Measurements from ENCODE around the gene ZFYVE28. TPM values are rescaled to one million over a fixed set of nuclear protein-coding genes. Genes with fewer than 3 reads are reported as not detected.
A peak's percentile ranks its signal among the peaks of the same experiment; 100 is the strongest.
"Not testable (repeated sequence)": the region's sequence is repeated elsewhere in the genome, so short reads cannot be mapped to it uniquely, and the experiment has no call there.

Gene ZFYVE28
- total RNA-seq, 1 donor from 2014 or later: 5.1 TPM

DNA sequence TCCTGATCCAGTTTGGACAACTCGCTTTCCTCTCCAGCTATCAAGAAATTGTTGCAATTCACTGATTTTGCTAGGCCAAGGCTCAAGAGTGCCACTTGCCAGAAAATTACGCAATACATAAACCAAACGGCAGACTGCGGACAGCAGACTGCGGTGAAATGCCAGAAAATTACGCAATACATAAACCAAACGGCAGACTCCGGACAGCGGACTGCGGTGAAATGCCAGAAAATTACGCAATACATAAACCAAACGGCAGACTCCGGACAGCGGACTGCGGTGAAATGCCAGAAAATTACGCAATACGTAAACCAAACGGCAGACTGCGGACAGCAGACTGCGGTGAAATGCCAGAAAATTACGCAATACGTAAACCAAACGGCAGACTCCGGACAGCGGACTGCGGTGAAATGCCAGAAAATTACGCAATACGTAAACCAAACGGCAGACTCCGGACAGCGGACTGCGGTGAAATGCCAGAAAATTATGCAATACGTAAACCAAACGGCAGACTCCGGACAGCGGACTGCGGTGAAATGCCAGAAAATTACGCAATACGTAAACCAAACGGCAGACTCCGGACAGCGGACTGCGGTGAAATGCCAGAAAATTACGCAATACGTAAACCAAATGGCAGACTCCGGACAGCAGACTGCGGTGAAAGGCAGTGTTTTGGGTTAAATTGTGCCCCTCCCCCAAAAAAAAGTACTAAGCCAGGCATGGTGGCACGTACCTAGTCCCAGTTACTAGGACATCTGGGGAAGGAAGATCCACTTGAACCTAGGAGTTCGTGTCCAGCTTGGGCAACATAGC lies 11.7 kb upstream of the ZFYVE28 start:
- H3K27ac Mint-ChIP-seq; H3K27me3 Mint-ChIP-seq (ENCODE audit: insufficient read depth); H3K4me3 Mint-ChIP-seq; DNase-seq (ENCODE audit: low spot score); H3K4me1 Mint-ChIP-seq (ENCODE audit: low read depth); H3K36me3 Mint-ChIP-seq (ENCODE audit: low read depth); intact Hi-C loops (cut with micrococcal nuclease); H3K9me3 Mint-ChIP-seq: not testable (repeated sequence)

DNA sequence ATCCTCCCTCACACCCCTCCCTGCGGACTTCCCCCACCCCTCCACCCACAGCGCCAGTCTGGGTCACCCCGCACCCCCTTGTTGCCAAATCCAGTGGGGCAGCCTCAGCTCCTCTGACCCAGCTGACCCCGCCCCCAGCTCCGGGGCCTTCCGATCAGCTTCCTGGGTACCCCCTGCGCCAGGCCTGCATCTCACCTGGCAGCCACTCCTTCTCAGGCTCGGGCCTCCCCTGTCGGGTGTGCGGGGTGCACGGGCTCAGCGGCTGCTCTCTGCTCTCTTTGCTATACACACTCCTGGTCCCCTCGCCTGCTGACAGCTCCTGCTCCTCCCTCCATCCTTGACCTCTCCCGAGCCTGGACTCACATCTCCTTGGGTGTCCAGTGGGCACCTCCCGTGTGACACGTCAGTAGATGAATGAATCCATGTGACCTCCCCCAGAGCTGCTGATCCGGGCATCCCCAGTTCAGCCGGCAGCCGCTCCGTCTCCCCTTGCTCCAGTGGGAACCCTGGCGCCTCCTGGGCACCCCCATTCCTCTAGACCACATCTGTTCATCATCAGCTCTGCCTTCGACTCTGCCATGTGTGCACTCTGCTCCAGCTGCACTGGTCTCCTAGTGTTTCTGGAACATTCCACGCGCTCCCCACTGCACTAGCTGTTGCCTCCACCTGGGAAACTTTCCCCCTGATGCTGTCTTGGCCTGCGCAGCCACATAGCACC lies 10.2 kb upstream of the ZFYVE28 start:
- no peak for DNase-seq (ENCODE audit: low spot score)
- no peak overlapping the region for H3K27ac Mint-ChIP-seq
- H3K4me3 Mint-ChIP-seq: no peak overlapping the region
- intact Hi-C loops (cut with micrococcal nuclease): no loop called here
- H3K36me3 Mint-ChIP-seq (ENCODE audit: low read depth): no peaks in the 10 kb centered on the region
- no peaks in the 10 kb centered on the region for H3K4me1 Mint-ChIP-seq (ENCODE audit: low read depth)
- H3K9me3 Mint-ChIP-seq: no peaks in the 10 kb centered on the region
- H3K27me3 Mint-ChIP-seq (ENCODE audit: insufficient read depth): peaks cover 2% of the 10 kb centered on the region

DNA sequence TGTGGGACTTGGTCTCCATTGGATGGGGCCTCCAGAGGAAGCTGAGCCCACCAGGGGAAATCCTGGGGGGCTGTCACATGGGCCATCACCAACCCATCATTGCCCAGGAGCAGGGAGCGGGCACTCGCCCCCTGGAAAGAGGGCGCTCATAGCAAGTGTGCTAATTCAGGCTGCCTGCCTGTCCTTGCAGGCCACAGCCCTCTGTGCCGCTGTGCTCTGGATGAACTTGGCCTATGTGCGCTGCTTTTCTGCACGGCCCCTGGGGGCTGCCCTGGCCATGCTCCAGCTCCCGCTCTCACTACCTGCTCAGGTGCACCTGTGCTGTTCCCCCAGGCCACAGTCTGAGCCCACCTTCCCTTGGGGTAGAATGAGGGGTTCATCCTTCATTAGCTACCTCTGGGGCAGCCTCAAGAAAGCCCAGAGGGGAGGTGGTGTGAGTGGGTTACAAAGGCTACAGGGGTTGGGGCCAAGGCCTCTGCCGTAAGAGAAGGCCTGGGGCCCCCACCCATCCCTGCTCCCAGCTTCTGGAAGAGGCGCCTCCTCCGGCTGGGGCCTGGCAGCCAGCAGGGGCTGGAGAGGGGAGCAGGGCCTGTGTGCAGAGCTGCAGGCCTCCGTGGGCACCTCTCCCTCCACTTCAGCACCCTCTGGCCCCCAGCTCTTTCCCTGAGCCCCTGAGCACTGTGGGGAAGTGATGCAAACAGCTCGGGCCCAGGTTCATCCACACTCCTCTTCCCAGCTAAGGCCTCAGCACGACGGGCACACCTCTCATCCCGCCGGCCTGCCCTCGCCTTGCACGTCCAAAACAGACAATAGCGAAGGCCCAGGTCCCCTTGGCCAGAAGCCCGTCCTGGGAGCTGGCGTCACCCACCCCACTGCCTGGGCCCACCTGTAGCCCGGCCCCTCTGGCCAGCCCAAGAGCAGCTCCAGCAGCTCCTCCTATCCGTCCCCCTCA lies 9.2 kb upstream of the ZFYVE28 start:
- H3K9me3 Mint-ChIP-seq: no peaks in the 10 kb centered on the region
- no peak overlapping the region for H3K27ac Mint-ChIP-seq
- intact Hi-C loops (cut with micrococcal nuclease): no loop called here
- no peaks in the 10 kb centered on the region for H3K4me1 Mint-ChIP-seq (ENCODE audit: low read depth)
- DNase-seq (ENCODE audit: low spot score): no peak
- no peak overlapping the region for H3K4me3 Mint-ChIP-seq
- H3K27me3 Mint-ChIP-seq (ENCODE audit: insufficient read depth): peaks cover 6% of the 10 kb centered on the region
- no peaks in the 10 kb centered on the region for H3K36me3 Mint-ChIP-seq (ENCODE audit: low read depth)

- H3K27ac Mint-ChIP-seq: no peak overlapping the region
- H3K4me1 Mint-ChIP-seq (ENCODE audit: low read depth): no peaks in the 10 kb centered on the region
- intact Hi-C loops (cut with micrococcal nuclease): no loop called here
- H3K27me3 Mint-ChIP-seq (ENCODE audit: insufficient read depth): peaks cover 14% of the 10 kb centered on the region
- DNase-seq (ENCODE audit: low spot score): no peak
- H3K9me3 Mint-ChIP-seq: no peaks in the 10 kb centered on the region
- no peak overlapping the region for H3K4me3 Mint-ChIP-seq
- H3K36me3 Mint-ChIP-seq (ENCODE audit: low read depth): no peaks in the 10 kb centered on the region
Measured at GRCh38 chr4:2426711-2427275, 8.3 kb upstream of the ZFYVE28 start.

DNA sequence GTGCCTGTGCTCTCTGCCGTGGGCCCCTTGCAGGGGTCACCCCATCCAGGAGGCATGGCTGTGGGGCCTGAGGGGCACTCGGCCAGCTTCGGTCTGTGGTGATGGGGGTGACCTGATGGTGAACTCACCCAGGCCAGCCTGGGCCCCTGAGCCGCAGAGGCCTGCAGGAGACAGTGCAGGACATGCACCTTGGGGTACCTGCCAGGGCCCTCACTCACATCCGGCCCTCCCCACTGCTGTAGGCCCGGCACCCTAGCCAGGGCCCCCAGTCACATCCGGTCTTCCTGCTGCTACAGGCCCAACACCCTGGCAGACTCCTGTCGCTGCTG lies 7.6 kb upstream of the ZFYVE28 start:
- DNase-seq (ENCODE audit: low spot score): no peak
- intact Hi-C loops (cut with micrococcal nuclease): no loop called here
- Mint-ChIP-seq H3K27ac (no peak overlapping the region), H3K4me1 (ENCODE audit: low read depth) (no peaks in the 10 kb centered on the region), H3K9me3 (no peaks in the 10 kb centered on the region), H3K36me3 (ENCODE audit: low read depth) (no peaks in the 10 kb centered on the region), H3K27me3 (ENCODE audit: insufficient read depth) (peaks cover 21% of the 10 kb centered on the region), H3K4me3 (no peak overlapping the region)

- Mint-ChIP-seq H3K4me3 (no peak overlapping the region), H3K36me3 (ENCODE audit: low read depth) (no peaks in the 10 kb centered on the region), H3K27ac (no peak overlapping the region), H3K4me1 (ENCODE audit: low read depth) (no peaks in the 10 kb centered on the region), H3K27me3 (ENCODE audit: insufficient read depth) (peaks cover 26% of the 10 kb centered on the region), H3K9me3 (no peaks in the 10 kb centered on the region)
- intact Hi-C loops (cut with micrococcal nuclease): no loop called here
- DNase-seq (ENCODE audit: low spot score): no peak
Measured at GRCh38 chr4:2425386-2426068, 7.1 kb upstream of the ZFYVE28 start.

- no peak overlapping the region for H3K27ac Mint-ChIP-seq
- no peaks in the 10 kb centered on the region for H3K36me3 Mint-ChIP-seq (ENCODE audit: low read depth)
- no peaks in the 10 kb centered on the region for H3K9me3 Mint-ChIP-seq
- intact Hi-C loops (cut with micrococcal nuclease): no loop called here
- H3K27me3 Mint-ChIP-seq (ENCODE audit: insufficient read depth): peaks cover 35% of the 10 kb centered on the region
- H3K4me3 Mint-ChIP-seq: no peak overlapping the region
- peaks cover 7% of the 10 kb centered on the region for H3K4me1 Mint-ChIP-seq (ENCODE audit: low read depth)
- no peak for DNase-seq (ENCODE audit: low spot score)
Measured at GRCh38 chr4:2424581-2424980, 6.1 kb upstream of the ZFYVE28 start.

- intact Hi-C loops (cut with micrococcal nuclease): no loop called here
- H3K36me3 Mint-ChIP-seq (ENCODE audit: low read depth): no peaks in the 10 kb centered on the region
- no peak overlapping the region for H3K4me3 Mint-ChIP-seq
- DNase-seq (ENCODE audit: low spot score): no peak
- peaks cover 41% of the 10 kb centered on the region for H3K27me3 Mint-ChIP-seq (ENCODE audit: insufficient read depth)
- H3K27ac Mint-ChIP-seq: no peak overlapping the region
- no peaks in the 10 kb centered on the region for H3K9me3 Mint-ChIP-seq
- peaks cover 14% of the 10 kb centered on the region for H3K4me1 Mint-ChIP-seq (ENCODE audit: low read depth)
Measured at GRCh38 chr4:2423695-2424094, 5.2 kb upstream of the ZFYVE28 start.

DNA sequence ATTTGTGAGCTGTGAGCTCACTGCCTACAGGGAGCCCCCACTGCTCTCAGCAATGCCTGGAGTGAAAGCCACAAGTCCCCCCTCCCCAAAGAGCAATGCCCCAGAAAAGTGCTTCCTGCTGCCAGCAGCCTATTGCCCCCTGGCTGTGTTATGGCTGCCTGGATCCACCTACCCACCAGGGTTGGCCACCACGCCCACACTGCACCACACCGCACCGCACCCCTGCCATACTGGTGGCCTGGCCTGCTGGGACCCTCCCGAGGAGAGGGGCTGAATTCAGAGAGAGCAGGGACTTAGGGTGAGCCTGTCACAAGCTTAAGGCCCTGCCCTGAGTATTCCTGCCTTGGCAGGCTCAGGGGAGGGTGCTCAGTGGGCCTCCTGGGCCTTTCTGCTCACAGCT lies 4.6 kb upstream of the ZFYVE28 start:
- no peak overlapping the region for H3K4me3 Mint-ChIP-seq
- H3K36me3 Mint-ChIP-seq (ENCODE audit: low read depth): no peaks in the 10 kb centered on the region
- H3K4me1 Mint-ChIP-seq (ENCODE audit: low read depth): peaks cover 14% of the 10 kb centered on the region
- H3K27me3 Mint-ChIP-seq (ENCODE audit: insufficient read depth): peaks cover 41% of the 10 kb centered on the region
- intact Hi-C loops (cut with micrococcal nuclease): no loop called here
- H3K27ac Mint-ChIP-seq: no peak overlapping the region
- H3K9me3 Mint-ChIP-seq: no peaks in the 10 kb centered on the region
- DNase-seq (ENCODE audit: low spot score): no peak

DNA sequence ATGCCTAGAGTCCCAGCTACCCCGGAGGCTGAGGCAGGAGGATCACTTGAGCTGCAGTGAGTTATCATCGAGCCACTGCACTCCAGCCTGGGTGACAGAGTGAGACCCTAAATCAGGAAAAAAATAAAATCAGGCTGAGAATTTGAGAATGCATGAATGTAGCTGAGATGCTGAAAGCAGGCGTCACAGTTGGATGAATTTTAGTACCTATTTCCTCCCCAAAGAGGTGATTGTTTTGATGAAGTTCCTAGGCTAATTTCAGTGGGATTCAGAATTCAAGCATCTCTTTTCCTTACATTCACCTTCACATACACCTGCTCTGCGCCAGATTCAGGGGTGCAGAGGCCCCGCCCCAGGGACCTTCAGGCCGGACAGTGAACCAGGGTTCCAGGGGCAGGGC lies 3.5 kb upstream of the ZFYVE28 start:
- Mint-ChIP-seq H3K4me1 (ENCODE audit: low read depth) (peaks cover 14% of the 10 kb centered on the region), H3K4me3 (no peak overlapping the region), H3K36me3 (ENCODE audit: low read depth) (no peaks in the 10 kb centered on the region), H3K27me3 (ENCODE audit: insufficient read depth) (peaks cover 46% of the 10 kb centered on the region), H3K27ac (no peak overlapping the region), H3K9me3 (no peaks in the 10 kb centered on the region)
- intact Hi-C loops (cut with micrococcal nuclease): no loop called here
- DNase-seq (ENCODE audit: low spot score): no peak

GRCh38 chr4:2419814-2420213 lies 1.4 kb upstream of the ZFYVE28 start:
- peak overlapping the region; percentile 77 for H3K4me3 Mint-ChIP-seq
- no peak for DNase-seq (ENCODE audit: low spot score)
- H3K4me1 Mint-ChIP-seq (ENCODE audit: low read depth): peaks cover 30% of the 10 kb centered on the region
- intact Hi-C loops (cut with micrococcal nuclease): loop anchor here (2.0 to 10.0 kb wide), 8 partner anchors 21 to 1537 kb away; partner anchors contain the start of genes HTT, HTT-AS, NSD2 and SLBP
- H3K36me3 Mint-ChIP-seq (ENCODE audit: low read depth): peaks cover 1% of the 10 kb centered on the region
- H3K27ac Mint-ChIP-seq: peak overlapping the region; percentile 32
- H3K27me3 Mint-ChIP-seq (ENCODE audit: insufficient read depth): peaks cover 57% of the 10 kb centered on the region
- H3K9me3 Mint-ChIP-seq: no peaks in the 10 kb centered on the region

All from activated T-helper 1 cell treated with anti-CD3 and anti-CD28 coated beads, Interleukin-12 subunit alpha, Interleukin-12 subunit beta, Interleukin-2, Interleukin-4 antibody, amounts not matched to agents 30 ng/mL and 10 ng/mL and 1 ng/mL, durations not matched to agents 14 hours and 24 hours and 36 hours (primary cell).